Epidermal melanocyte (primary cell): ENCODE data around the gene CDH7.

ENCODE experiments used
- DNase-seq: peaks from one replicate; pipeline ENCODE4 v3.0.0; 2011; ENCODE audit warnings: low spot score; ENCODE audit not compliant: insufficient read length

CDH7 gene

GRCh38 chr18:65907281-65907680, 156.5 kb downstream of the CDH7 start:
- DNase-seq: no peak

GRCh38 chr18:65919018-65919417, 168.2 kb downstream of the CDH7 start:
- no peak for DNase-seq

GRCh38 chr18:65919663-65920062, 168.9 kb downstream of the CDH7 start:
- DNase-seq: no peak

- no peak for DNase-seq
Measured at GRCh38 chr18:65922103-65922502, 171.3 kb downstream of the CDH7 start.

- no peak for DNase-seq
Measured at GRCh38 chr18:65924904-65925303, 174.1 kb downstream of the CDH7 start.

- DNase-seq: no peak
Measured at GRCh38 chr18:65934874-65935273, 184.1 kb downstream of the CDH7 start.

- no peak for DNase-seq
Measured at GRCh38 chr18:65936678-65937077, 185.9 kb downstream of the CDH7 start.

GRCh38 chr18:65937180-65937579, 186.4 kb downstream of the CDH7 start:
- no peak for DNase-seq

- no peak for DNase-seq
Measured at GRCh38 chr18:65938592-65939372, 188.0 kb downstream of the CDH7 start.
